Spleen (tissue), 10 donors: Measurements from ENCODE around the gene CEP72. TPM values are rescaled to one million over a fixed set of nuclear protein-coding genes. Genes with fewer than 3 reads are reported as not detected.

Experiments used
- polyA plus RNA-seq, 3 donors: library from polyadenylated mRNA; stranded (reverse); fragments of 200-250 nt; gene quantifications; one replicate each; pipeline ENCODE4 v1.2.1, GENCODE V29; 2013
- total RNA-seq, 7 donors: library from RNA; depleted of rRNA in 3 of 7; stranded (reverse); fragments of >200 nt in 3 of 7; fragmentation: NEBNext Ultra II Directional in 4 of 7; extraction: Animal tissue kit (Norgen Biotek cat#: 25700) in 4 of 7; gene quantifications; one replicate each; pipeline versions ENCODE4 v1.1.0 to v1.2.1, GENCODE V29; 2016 to 2021
- donor health status: healthy with polysubstance abuse.
- donor health status: DM: no; HTN: no; CAD: no; lungs with moderate emphysema.
- donor health status: DM: no; HTN: no; CAD: no.
- donor health status: Bipolar disorder and iron deficiency.
- donor health status: healthy.
- donor health status: DM: no; HTN: no; CAD: no.
- donor health status: DM: yes; HTN: yes; CAD: no.

CEP72 gene
- total and polyA plus RNA-seq, 10 donors: 2.1 to 13.1 (median 9.0) TPM

Other genes with a start within 250 kb of the CEP72 start
- gene EXOC3, start 169.2 kb upstream of the CEP72 start, total RNA-seq: 10 to 100 TPM; 61.5 to 87.0 (median 77.5) TPM
- 10 to 100 TPM; 22.7 to 62.0 (median 57.8) TPM for gene EXOC3, start 169.2 kb upstream of the CEP72 start, polyA plus RNA-seq
- gene SLC9A3, start 87.9 kb upstream of the CEP72 start, total RNA-seq: 1 to 10 TPM; 1.0 to 3.2 (median 1.3) TPM
- 1 to 10 TPM; 1.5 to 1.8 (median 1.5) TPM for gene SLC9A3, start 87.9 kb upstream of the CEP72 start, polyA plus RNA-seq
- 10 to 100 TPM in 1 of 7 donors, 1 to 10 TPM in 6; 2.4 to 12.2 (median 4.4) TPM for gene TPPP, start 81.0 kb downstream of the CEP72 start, total RNA-seq
- gene TPPP, start 81.0 kb downstream of the CEP72 start, polyA plus RNA-seq: under 1 TPM; 0.30 to 0.83 (median 0.41) TPM
- 10 to 100 TPM in 2 of 7 donors, 1 to 10 TPM in 5; 2.8 to 74.3 (median 6.2) TPM for gene ZDHHC11B, start 172.4 kb downstream of the CEP72 start, total RNA-seq
- 1 to 10 TPM in 2 of 3 donors, under 1 TPM in 1; 0.97 to 3.8 (median 1.9) TPM for gene ZDHHC11B, start 172.4 kb downstream of the CEP72 start, polyA plus RNA-seq
- 10 to 100 TPM in 4 of 7 donors, 1 to 10 TPM in 3; 1.3 to 75.0 (median 10.5) TPM for gene ZDHHC11, start 238.6 kb downstream of the CEP72 start, total RNA-seq
- 1 to 10 TPM; 1.9 to 2.8 (median 2.1) TPM for gene ZDHHC11, start 238.6 kb downstream of the CEP72 start, polyA plus RNA-seq